HTERT RPE-1 (cell line): ENCODE measurements around the gene CDH13.

Experiments used
- in situ Hi-C: fragments of 300-500 bp; cut with MboI; formaldehyde crosslinking; loops from 4 replicates; pipeline ENCODE4 v1.14.3; 2020; ENCODE audit warnings: low sequenced_read_pairs

CDH13 gene

DNA sequence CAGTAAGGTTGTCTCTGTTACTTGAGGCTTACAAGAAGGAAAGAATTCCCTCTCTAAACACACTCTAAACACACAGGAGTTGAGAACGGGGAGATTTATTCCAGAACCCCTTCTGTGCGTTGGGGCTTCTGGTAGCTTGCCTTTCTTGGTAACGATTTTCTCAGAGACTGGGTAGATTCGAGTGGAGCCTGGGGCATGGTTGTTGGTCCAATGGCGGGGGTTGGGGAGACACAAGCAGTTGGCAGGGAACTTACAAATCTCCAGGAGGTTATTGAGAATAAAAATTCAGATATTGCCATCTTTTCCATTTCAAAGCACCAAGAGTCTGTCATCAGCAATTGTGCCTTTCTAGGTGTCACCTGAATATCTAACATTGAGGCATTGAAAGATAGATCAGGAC, 251.7 kb downstream of the CDH13 start:
- in situ Hi-C loops = no loop called here

DNA sequence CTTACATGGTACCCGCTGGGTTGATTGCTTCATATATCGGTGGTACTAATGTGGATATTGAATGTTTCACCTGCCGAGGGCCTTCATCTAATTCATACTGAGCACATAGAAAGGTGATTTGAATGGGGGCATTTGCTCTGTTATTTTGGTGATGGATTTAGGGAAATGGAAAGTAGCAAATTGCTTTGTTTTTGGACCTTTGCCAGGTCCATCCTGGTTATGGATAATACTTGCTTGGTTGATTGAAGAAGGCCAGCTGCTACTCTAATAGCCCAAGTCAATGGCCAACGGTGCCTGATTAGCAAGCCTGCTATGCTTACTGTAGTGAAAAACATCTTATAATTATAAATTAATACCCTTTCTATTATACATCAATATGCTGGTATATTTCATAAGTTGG, 253.6 kb downstream of the CDH13 start:
- in situ Hi-C loops = no loop called here

DNA sequence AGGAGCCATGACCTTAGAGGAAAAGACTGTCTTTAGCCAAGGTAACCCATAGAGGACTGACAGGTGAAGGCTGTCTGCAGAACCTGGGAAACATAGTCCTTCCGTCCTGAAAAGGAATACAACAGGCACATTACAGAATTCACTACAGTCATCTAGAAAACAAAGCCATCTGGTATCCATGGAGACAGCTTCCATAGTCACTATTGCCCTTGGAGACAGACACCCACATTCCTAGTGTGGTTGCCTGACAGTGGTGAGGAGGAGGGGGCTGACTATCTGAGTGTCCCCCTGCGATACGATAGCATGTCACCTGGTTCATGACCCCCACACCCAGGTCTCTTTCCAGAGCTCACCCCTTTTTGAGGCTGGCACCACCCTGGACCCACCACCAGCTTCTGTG, 254.7 kb downstream of the CDH13 start:
- in situ Hi-C loops = no loop called here

DNA sequence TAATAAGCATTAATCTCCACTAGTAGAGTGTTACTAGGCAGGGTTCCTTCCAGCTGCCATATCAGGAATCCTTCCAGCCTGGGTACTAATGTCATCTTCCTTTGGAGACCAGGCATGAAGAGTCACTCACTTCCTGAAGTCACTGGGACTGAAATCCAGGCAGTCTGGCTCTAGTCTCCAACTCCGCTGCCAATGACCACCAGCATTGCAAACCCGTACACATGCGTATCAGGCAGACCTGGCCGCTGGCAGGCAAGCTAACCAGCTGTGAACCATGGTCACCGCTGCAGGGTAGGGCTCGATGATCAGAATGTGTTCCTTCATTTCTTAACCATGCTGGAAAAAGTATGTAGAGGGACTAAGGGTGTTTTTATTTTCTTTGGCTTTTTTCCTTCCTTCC, 255.5 kb downstream of the CDH13 start:
- in situ Hi-C loops = no loop called here

DNA sequence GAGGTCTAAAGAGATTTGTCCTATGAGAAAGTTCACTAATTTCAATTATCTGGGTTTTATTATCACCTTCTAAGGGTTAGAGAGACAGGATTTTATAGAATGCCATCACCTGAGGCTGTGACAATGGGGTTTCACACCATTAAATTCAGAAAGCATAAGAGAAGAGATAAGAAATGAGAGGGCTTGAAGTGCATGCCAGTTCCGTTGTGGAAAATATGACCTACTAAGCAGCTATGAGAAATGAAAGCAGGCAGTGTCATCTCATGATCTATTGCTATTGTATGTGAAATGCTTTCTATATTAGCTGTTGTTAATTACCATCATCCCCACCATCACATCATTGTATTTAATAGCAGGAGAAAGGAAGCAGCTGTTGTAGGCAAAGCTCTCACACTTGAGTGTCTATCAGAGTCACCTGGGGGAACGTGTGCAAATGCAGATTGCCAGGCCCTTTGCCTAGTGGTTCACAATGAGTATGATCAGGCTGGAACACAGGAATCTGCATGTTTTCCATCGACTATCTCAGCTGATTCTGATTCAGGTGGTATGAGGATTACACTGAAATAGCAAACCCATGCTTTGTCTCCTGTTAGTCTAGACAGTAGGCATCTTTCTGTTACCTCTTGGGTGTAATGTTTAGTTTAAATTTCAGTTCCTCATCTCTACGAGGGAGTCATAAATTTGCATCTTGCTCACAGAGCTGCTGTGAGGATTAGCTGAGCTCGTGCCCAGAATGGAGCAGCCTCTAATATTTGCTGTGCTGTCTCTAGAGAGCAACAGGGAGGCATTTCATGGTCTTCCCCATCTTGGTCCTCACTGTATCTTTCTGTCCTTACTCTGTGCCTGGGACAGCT, 256.4 kb downstream of the CDH13 start:
- in situ Hi-C loops = no loop called here

DNA sequence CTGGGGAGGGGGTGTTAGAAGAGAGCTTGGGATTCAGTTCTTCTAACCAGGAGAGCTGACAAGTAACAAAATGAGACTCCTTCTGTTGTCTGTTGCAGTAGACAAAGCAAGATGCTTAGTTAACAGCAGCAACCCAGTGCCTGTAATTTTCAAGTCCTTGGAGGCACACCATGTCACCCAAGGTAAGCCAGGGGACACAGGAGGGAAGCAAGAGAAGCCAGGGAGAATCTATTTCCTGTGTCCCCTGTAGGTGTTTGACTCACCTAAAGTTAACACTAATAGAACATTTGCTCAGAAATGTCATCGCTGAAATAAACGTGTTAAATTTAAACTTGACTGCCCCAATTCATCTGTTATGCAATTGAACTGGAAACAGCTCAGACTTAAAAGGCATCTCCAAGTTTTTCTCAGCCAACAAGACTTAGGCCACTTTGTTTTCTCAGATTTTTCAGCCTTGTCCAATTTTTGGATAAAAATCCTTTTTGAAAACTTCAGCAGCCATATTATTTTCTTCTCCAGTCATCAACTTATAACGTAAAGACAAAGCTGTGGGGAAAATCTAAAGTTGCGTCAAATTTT, 257.6 kb downstream of the CDH13 start:
- in situ Hi-C loops = no loop called here

DNA sequence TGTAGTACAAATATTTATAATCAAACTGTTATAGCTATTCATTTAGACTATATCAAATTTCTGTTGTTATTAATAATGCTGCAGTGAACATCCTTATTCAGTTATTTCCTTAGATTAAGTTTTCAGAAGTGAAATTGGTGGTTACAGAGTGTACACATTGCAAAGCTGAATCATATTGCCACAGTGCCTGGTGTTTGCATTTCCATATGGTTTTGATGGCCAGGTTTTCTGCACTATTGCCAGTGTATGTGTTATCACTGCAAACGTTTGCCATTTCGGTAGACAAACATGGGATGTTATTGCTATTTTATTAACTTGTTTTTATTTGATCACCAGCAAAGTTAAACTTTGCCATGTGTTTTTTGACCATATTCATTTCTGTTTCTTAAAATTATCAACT, 259.4 kb downstream of the CDH13 start:
- in situ Hi-C loops = no loop called here

DNA sequence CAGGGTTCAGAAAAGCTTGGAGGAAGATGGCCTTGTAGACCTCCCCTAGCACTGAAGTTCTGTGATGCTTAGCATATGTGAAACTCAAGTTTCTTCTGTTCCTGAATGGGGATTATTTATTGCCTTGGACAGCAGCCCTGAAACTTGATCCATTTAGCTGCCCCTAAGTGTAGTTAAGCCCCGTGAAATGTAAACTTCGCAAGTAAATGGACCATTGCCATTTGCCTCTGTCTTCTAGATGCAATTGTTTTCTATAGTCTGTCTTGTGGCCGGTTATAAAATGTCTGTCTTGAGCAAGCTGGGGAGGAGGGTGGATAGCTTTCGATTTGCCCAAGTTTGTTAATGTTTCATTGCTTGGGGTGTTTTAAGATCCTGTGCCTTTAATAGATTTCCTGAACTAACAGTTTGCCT, 261.8 kb downstream of the CDH13 start:
- in situ Hi-C loops = no loop called here

DNA sequence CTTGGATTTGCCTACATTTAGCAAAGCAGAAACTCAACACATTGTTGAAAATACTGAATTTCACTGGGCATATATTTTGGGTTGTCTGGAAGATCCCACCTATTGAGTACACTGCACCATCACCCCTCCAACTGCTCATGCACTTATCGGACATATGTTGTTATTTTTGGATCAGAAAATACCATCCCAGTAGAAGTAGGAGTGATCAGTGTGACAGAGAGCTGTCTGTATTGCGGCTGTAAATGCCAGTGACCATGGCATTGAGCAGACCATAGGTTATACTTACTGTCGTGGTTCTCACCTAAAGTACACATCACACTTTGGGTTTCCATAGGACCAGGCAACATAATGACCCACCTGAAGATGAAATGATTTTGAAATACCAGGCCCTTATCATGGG, 264.7 kb downstream of the CDH13 start:
- in situ Hi-C loops = no loop called here

DNA sequence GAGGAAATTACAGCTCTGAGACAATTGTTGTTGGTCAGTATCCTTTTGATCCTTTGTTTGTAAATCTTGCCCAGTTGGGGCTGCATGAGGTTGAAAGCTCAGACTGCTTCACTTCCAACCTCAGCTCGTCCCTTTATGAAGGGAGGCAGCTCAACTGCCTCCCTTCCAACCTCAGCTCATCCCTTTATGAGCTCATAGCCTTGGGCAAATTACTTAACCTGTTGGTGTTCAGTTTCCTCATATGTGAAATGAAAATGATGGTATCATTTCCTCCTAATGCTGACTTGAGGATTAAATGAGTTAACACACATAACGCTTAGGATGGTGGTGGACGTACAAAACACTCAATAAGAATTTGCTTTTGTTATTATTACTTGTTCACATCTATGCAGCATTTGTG, 265.1 kb downstream of the CDH13 start:
- in situ Hi-C loops = no loop called here

DNA sequence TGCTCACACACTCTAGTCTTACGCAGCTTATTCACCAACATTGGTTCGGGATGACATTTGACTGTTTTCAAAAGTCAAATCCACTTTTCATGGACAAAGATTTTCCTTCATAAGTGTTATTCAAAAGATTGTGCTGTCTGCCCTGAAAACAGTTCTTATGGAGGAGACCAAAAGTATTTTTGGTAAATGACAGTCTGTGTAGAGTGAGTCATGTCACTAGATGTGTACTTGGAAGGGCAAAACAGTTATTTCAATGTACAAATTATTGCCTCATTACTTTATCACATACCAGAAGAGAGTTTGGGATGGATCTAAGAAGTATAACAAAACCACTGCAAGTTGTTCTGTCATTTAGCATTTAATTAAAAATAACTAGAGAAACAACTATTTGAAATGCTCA, 265.6 kb downstream of the CDH13 start:
- in situ Hi-C loops = no loop called here

DNA sequence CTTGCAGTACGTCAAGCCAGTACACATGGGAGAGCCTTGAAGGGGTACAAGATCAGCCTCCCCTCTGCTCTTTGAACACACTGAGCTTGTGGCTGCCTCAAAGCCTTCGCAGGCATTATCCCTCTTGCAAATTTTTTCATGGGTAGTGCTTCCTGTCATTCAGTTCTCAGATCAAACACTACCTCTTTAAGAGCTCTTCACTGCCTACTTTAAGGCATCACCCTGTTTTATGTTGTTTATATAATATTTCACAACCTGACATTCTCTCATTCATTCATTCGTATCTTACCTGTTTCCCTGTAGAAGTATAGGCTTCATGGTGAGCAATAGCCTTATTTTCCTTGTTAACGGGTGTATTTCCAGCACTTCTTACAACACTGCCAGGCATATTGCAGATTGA, 269.1 kb downstream of the CDH13 start:
- in situ Hi-C loops = no loop called here

DNA sequence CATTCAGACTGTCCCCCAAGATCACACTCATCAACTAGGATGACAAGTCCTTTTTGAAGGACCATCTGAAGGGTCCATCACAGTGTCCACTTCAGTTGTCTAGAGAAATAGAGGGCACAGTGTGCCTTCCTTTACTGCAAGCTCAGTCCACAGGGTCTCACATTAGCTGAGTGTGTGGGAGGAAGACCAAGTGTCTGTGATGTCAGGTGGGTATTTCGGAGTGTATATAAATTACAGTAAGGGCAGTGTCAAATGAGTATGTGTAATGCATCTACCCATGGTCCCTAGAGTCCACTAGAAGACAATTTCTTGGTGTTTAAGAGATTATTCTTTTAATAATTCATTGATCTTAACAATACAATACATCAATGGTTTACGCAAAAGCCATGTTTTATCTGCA, 272.2 kb downstream of the CDH13 start:
- in situ Hi-C loops = no loop called here

DNA sequence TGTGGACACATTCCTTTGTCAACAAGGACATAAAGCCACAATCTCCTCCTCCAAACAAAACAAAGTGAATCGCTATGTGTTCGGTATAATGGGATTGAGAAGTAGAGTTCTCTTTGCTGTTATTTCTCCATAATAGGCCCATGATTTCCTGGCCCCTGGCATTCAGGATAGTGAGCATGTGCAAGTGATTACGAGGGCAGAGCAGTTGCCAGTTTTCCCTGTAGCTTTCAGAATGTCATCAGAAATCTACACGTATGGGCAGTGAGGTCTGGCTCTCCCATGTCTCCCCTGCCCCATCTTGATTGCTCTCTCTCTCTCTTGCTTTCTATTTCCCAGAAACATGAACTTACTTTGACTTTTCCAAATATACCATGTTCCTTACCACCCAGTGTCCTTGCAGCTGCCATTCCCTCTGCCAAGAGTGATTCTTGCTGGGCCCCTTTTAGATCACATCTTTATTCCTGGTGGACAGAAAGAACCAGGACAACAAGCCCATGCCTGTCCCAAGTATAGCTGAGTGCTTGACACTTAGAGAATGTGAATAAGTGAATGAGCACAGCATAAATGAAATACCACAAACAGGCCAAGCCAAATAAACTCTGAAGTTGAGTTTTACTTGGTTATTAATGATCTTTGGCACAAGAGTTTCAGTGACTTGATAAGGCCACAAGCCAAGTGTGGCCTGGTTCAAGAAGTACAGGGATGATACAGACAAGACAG, 273.1 kb downstream of the CDH13 start:
- in situ Hi-C loops = no loop called here

DNA sequence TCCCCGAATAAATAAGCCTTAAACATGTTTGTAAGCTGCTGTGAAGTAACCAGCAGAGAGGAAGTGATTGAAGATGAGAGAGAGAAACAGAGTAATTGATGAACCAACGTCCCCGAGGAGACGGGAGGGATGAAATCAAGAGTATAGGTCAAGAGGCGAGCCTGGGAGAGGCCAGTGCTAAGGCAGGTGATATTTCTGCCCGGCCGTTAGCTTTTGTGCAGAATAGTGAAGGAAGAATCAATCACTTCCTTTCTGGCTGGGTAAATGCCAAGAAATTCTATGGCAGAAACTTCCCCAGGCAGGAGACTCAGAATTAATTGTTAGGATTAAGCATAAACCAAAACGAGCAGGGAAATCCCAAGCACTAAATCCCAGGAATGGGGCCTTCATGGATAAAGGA, 273.8 kb downstream of the CDH13 start:
- in situ Hi-C loops = no loop called here

DNA sequence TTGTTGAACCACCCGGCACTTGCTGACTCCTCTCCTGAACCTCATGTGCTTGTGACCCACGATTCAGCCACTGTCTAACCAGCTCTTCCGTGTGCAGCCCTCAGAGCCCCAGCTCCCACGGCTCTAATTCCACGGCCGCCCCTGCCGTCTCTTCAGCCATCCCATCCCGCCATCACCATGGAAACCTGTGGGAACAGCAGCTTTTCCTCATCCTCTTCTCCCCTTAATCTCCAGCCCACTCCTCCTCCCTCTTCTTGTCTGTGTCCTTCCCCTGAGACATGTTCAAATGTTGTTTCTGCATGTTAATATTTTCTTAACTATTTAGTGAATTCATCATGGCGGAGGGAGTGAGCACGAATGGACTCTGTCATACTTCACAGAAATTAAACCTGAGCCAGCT, 285.2 kb downstream of the CDH13 start:
- in situ Hi-C loops = no loop called here

DNA sequence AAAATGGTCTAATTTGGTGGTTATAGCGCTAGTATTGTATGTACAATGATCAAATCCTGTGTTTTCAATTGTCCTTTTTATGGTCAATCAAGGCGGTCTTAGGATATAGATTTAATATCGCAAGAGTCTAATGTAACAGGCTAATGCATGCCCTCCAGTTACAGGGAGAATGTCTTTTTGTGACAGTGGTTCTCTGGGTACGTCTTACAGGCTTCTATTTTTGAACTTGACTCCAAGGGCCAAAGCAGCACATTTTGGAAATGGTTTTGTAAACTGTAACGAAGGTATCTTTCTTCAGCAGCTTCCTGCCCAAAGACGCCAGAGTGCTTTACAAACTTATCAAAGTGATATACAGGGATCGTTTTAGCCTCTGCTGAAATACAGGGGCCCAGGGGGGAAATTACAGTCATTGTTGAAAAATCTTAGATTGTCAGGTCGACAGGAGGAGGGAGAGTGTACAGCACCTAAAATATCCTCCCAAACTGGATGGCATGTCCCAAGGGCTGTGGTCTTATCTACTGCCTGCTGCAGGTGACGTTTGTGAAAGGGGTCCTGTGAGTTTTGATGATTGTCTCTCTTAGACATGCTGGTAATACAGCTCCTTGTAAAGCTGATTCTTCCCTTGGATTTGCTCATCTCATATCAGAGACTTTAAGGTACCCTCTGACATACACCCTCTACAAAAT, 288.5 kb downstream of the CDH13 start:
- in situ Hi-C loops = no loop called here

DNA sequence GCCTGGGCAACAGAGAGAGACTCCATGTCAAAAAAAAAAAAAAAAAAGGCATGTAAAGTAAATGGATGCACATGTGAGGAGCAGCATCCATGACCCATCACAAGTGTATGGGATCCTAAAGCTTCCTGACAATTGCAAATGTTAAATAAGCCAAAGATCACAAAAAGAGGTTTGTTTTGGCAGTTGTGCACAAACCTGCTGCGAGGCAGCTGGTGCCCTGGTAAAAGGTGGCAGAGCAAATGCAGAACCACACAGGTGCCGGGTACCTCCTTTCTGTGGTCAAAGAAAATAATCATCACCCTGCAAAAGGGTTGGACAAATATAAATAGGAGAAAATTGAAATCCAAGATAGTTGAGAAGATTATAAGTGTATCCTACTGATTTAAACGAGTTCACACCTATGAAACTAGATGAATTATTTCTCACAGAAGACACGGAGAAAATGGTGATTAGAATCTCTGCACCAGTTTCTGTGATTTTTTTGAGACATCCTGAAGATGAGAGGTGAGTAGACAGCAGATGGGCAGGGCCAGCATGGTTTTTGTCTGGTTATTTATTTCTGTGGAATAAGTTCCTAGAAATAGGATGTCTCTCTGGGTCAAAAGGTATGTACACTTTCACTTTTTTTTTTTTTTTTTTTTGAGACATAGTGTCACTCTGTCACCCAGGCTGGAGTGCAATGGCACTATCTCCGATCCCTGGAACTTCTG, 291.3 kb downstream of the CDH13 start:
- in situ Hi-C loops = no loop called here

DNA sequence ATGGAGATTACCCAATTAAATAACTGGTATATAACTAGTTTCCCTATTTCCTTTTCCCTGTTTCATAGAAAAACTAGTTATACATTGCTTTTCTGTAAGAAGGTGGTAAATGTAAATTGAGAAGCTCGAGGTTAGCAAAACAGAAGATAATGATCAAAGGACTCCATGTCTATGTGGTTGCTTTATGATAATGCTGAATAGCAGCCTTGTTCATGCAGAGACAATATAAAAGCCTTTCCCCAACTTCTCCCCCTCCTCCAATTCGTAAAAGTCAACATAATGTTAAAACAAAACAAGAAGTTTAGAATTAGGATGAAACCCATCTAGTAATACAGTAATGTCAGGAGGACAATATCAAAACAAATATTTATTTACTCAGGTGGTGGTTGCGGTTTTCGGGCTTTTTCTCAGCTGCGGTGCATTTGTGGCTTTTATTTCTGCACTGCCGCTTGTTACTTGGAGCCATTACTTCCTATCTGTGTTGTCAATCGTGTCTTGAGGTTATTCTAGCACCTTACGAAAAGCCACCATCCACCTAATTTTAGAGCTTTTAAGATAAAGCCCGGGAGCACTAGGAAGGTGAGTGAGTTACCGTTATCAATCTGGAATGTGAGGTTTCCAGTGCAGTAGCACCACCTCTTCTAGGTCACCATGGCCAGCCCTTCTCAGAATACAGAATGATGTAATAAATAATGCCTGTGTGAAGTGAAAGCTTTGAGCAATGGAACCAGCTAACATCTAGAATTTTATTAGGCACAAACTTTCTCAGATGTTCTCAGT, 297.5 kb downstream of the CDH13 start:
- in situ Hi-C loops = no loop called here

DNA sequence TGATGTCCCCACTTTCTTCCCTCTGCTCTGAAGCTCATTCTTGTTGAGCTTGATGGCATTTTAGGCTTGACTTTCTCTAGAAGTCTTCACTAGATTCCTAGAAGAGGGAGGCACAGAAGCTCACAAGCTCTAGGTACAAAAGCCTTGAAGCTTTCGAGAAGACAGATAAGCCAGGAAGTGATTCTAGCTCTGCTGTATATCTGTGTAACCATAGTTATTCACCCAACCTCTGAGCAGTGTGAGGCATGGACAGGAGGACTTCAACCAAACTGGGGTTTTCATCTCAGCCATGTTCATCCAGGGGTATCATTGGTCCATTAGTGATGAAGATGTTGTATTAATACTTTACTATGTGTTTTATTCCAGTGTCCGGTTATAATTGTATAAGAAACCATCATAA, 299.7 kb downstream of the CDH13 start:
- in situ Hi-C loops = no loop called here
